Peyer's patch (tissue), 4 donors: ENCODE measurements around the gene AP4M1. TPM values are rescaled to one million over a fixed set of nuclear protein-coding genes. Genes with fewer than 3 reads are reported as not detected.

Source experiments
- DNase-seq, 3 donors: peaks; one replicate each; pipeline ENCODE4 v3.0.0-alpha.2; 2017 to 2019
- H3K27ac ChIP-seq, 4 donors: fragments of 200-600 bp; sonication (generic); one replicate each; pipeline ENCODE4 v1.5.1; 2016 to 2019
- H3K27me3 ChIP-seq, 2 donors: fragments of 200-600 bp; sonication (generic); one replicate each; pipeline ENCODE4 v1.5.1; 2019
- H3K36me3 ChIP-seq, 3 donors: fragments of 200-600 bp; sonication (generic); one replicate each; pipeline ENCODE4 v1.5.1; 2016 to 2019
- H3K4me1 ChIP-seq, 4 donors: fragments of 200-600 bp; sonication (generic); one replicate each; pipeline ENCODE4 v1.5.1; 2016 to 2019
- H3K4me3 ChIP-seq, 4 donors: fragments of 200-600 bp; sonication (generic); 1 replicate in 3 of 4; 2 replicates in 1 of 4; pipeline ENCODE4 v1.5.1; 2016 to 2019; ENCODE audit warnings: mild to moderate bottlenecking in 1 of 4
- H3K9me3 ChIP-seq, 4 donors: fragments of 200-600 bp; sonication (generic); one replicate each; pipeline ENCODE4 v1.5.1; 2016 to 2019; ENCODE audit warnings: mild to moderate bottlenecking in 1 of 4
- POLR2A ChIP-seq, 2 donors: fragments of 450-650 bp; IDR thresholded peaks; one replicate each; pipeline ENCODE4 v1.5.1; 2017; ENCODE audit warnings: antibody characterized with exemption in 2 of 2, mild to moderate bottlenecking in 2 of 2, moderate library complexity in 2 of 2
- total RNA-seq, 4 donors: library from RNA; depleted of rRNA; stranded (reverse); fragments of >200 nt; gene quantifications; one replicate each; pipeline ENCODE4 v1.1.0, GENCODE V29; 2016
- TF ChIP-seq, protein P1 (sequence below), 6 experiments: fragments of 450-650 bp in 4 of 6; fragments of 200-600 bp in 2 of 6; sonication (generic) in 1 of 6; IDR thresholded peaks; one replicate each; pipeline ENCODE4 v1.5.1; 2017 to 2019; ENCODE audit warnings: antibody characterized with exemption in 6 of 6, mild to moderate bottlenecking in 3 of 6, moderate library complexity in 1 of 6

AP4M1 gene
- total RNA-seq, 4 donors from 2014 or later: 28.7 to 119 (median 33.6) TPM

DNA sequence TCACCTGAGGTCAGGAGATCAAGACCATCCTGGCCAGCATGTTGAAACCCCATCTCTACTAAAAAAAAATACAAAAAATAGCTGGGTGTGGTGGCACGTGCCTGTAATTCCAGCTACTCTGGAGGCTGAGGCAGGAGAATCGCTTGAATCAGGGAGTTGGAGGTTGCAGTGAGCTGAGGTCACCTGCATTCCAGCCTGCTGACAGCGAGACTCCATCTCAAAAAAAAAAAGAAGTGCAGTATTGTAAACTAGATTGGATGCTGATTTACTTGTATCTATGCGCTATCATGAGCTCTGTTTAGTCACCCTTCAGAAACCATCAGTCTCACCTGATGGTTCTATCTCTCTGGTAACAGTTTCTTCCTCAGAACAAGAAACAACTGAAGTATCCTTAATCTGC lies 38.1 kb upstream of the AP4M1 start:
- Histone ChIP-seq H3K4me3 (no peak overlapping the region), H3K9me3 (no peaks in the 10 kb centered on the region), H3K4me1 (peaks cover 0 to 8% (median 0%) of the 10 kb centered on the region in 4 donors), H3K27ac (no peak overlapping the region), H3K36me3 (peaks cover 0 to 58% (median 0%) of the 10 kb centered on the region in 3 donors), H3K27me3 (no peaks in the 10 kb centered on the region)
- TF ChIP-seq POLR2A (IDR thresholded peaks at IDR 0.05): no peak
- DNase-seq: no peak

DNA sequence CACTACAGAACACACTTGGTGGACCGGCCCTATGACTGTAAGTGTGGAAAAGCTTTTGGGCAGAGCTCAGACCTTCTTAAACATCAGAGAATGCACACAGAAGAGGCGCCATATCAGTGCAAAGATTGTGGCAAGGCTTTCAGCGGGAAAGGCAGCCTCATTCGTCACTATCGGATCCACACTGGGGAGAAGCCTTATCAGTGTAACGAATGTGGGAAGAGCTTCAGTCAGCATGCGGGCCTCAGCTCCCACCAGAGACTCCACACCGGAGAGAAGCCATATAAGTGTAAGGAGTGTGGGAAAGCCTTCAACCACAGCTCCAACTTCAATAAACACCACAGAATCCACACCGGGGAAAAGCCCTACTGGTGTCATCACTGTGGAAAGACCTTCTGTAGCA lies 37.3 kb upstream of the AP4M1 start:
- Histone ChIP-seq H3K4me1 (peaks cover 0 to 8% (median 0%) of the 10 kb centered on the region in 4 donors), H3K36me3 (peaks cover 0 to 56% (median 0%) of the 10 kb centered on the region in 3 donors), H3K4me3 (no peak overlapping the region), H3K27ac (no peak overlapping the region), H3K9me3 (no peaks in the 10 kb centered on the region), H3K27me3 (no peaks in the 10 kb centered on the region)
- TF ChIP-seq POLR2A (IDR thresholded peaks at IDR 0.05): no peak
- TF ChIP-seq, protein P1, sequence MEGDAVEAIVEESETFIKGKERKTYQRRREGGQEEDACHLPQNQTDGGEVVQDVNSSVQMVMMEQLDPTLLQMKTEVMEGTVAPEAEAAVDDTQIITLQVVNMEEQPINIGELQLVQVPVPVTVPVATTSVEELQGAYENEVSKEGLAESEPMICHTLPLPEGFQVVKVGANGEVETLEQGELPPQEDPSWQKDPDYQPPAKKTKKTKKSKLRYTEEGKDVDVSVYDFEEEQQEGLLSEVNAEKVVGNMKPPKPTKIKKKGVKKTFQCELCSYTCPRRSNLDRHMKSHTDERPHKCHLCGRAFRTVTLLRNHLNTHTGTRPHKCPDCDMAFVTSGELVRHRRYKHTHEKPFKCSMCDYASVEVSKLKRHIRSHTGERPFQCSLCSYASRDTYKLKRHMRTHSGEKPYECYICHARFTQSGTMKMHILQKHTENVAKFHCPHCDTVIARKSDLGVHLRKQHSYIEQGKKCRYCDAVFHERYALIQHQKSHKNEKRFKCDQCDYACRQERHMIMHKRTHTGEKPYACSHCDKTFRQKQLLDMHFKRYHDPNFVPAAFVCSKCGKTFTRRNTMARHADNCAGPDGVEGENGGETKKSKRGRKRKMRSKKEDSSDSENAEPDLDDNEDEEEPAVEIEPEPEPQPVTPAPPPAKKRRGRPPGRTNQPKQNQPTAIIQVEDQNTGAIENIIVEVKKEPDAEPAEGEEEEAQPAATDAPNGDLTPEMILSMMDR (IDR thresholded peaks at IDR 0.05): no peak
- no peak for DNase-seq

DNA sequence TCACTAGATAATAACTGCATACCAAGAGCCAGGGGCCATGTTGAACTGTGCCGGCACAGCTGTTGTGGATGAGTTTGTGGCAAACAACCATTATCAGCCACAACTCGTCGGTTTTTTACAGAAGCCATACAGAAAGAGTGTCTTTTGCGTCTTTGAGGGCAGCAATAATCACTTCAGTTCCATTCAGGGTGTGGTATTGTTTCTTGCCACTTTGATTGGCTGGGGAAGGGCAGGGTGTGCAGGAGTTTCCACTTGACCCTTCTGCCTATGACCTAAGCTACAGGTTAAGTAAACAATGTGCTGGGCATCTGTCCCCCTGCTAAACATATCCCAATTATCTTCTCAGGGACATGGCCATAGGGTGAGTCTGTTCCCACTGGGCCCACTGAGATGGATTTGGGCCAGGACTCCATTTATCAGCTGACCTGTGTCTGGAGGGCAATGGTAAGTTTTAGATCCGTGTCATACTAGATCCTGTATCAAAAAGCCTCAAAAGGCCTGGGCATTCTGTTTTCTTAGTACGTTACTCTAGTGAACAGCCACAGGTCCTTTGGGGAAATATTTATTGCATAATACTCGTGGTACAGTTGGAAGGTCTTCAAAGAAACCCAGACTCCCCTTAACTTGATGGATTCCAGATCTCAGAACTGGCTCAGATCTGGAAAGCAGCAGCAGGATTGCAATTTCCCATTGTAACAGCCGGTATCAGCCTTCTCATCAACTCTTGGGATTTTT lies 35.8 kb upstream of the AP4M1 start:
- no peaks in the 10 kb centered on the region for H3K27me3 ChIP-seq
- no peak for TF ChIP-seq POLR2A (IDR thresholded peaks at IDR 0.05)
- no peak overlapping the region for H3K4me3 ChIP-seq
- H3K36me3 ChIP-seq: peaks cover 0 to 56% (median 0%) of the 10 kb centered on the region in 3 donors
- H3K27ac ChIP-seq: peak overlapping the region in 2 of 4 donors; percentile 21 to 32
- peaks cover 0 to under 1% (median under 1%) of the 10 kb centered on the region in 4 donors for H3K9me3 ChIP-seq
- peaks cover 0 to 8% (median 0%) of the 10 kb centered on the region in 4 donors for H3K4me1 ChIP-seq
- no peak for DNase-seq

DNA sequence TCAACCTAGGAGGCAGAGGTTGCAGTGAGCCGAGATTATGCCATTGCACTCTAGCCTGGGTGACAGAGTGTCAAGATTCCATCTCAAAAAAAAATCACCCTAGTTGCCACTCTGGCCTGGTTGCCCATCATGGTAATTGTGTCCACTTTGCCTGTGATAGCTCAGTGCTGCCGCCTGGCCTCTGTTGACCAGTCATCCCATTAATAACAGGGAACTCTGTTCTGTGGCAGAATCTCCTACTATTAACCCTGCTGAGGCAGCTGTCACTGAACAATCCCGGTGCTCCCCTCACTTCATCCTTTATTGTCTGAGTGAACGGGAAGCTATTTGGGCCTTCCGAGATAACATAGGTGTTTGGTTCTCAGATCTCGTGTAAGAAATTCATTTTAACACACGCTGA lies 34.5 kb upstream of the AP4M1 start:
- H3K27me3 ChIP-seq: no peaks in the 10 kb centered on the region
- no peak overlapping the region for H3K27ac ChIP-seq
- peaks cover 4 to 58% (median 5%) of the 10 kb centered on the region in 3 donors for H3K36me3 ChIP-seq

DNA sequence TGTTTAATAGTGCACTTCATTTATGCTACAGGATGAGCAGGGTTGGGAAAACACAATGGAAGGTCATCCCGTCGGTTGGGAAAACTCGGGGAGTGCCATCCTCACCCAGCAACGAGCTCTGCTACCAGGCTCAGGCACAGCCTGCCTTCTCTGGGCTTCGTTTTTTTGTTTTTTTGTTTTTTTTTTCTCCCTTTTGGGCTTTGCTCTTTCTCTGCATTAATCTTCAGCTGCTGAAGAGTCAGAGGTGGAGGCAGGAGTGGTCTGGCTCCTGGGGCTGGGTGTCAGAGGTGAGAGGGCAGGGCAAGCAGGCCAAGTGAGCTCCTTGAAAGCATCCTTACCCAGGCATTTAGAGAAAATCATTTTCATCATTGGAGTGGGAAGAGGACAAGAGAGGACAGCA lies 31.5 kb upstream of the AP4M1 start:
- TF ChIP-seq POLR2A (IDR thresholded peaks at IDR 0.05): no peak
- TF ChIP-seq, protein P1 (IDR thresholded peaks at IDR 0.05): no peak
- Histone ChIP-seq H3K27me3 (no peaks in the 10 kb centered on the region), H3K27ac (no peak overlapping the region), H3K9me3 (peaks cover 0 to 25% (median 11%) of the 10 kb centered on the region in 4 donors), H3K4me1 (peaks cover 0 to 8% (median 0%) of the 10 kb centered on the region in 4 donors), H3K4me3 (no peak overlapping the region), H3K36me3 (peaks cover 5 to 65% (median 14%) of the 10 kb centered on the region in 3 donors)
- DNase-seq: no peak

More for the DNA sequence above, 34.5 kb upstream of the AP4M1 start:
- H3K4me3 ChIP-seq: no peak overlapping the region
- H3K9me3 ChIP-seq: peaks cover 0 to 13% (median 9%) of the 10 kb centered on the region in 4 donors
- DNase-seq: no peak
- TF ChIP-seq, protein P1 (IDR thresholded peaks at IDR 0.05): no peak
- no peak for TF ChIP-seq POLR2A (IDR thresholded peaks at IDR 0.05)
- peaks cover 0 to 8% (median 0%) of the 10 kb centered on the region in 4 donors for H3K4me1 ChIP-seq

DNA sequence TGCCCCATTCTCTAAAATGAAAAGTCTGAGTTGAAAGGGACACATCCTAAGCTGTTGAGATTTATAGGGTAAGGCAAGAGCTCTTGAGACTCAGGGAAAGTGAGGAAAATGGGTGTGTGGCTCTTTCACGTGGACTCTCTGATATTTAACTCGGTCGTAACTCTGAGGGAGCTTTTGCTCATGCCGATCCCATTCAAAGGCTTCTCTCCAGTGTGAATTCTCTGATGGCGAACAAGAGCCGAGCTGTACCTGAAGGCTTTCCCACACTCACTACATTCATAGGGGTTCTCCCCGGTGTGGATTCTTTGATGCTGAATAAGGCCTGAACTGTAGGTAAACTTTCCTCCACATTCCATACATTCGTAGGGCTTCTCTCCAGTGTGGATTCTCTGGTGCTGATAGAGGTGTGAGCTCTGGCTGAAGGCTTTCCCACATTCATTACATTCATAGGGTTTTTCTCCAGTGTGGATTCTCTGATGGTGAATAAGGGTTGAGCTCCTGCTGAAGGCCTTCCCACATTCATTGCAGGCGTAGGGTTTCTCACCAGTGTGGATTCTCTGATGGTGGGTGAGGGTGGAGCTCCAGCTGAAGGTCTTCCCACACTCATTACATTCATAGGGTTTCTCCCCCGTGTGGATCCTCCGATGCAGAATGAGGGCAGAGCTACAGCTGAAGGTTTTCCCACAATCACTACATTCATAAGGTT lies 30.3 kb upstream of the AP4M1 start:
- TF ChIP-seq POLR2A (IDR thresholded peaks at IDR 0.05): no peak
- TF ChIP-seq, protein P1 (IDR thresholded peaks at IDR 0.05): no peak
- H3K4me3 ChIP-seq: no peak overlapping the region
- no peak for DNase-seq
- peaks cover 0 to 25% (median 11%) of the 10 kb centered on the region in 4 donors for H3K9me3 ChIP-seq
- H3K4me1 ChIP-seq: peaks cover 0 to 2% (median 0%) of the 10 kb centered on the region in 4 donors
- no peak overlapping the region for H3K27ac ChIP-seq
- H3K27me3 ChIP-seq: no peaks in the 10 kb centered on the region
- peaks cover 5 to 76% (median 14%) of the 10 kb centered on the region in 3 donors for H3K36me3 ChIP-seq
